Activated naive CD8-positive, alpha-beta T cell treated with anti-CD3 and anti-CD28 coated beads for 36 hours (primary cell): ENCODE measurements around the gene BDNF. TPM values are rescaled to one million over a fixed set of nuclear protein-coding genes. Genes with fewer than 3 reads are reported as not detected.
"Not testable (repeated sequence)": the region's sequence is repeated elsewhere in the genome, so short reads cannot be mapped to it uniquely, and the experiment has no call there.

Source experiments
- DNase-seq: peaks from one replicate; pipeline ENCODE4 v3.0.0; 2021
- H3K27ac Mint-ChIP-seq: one replicate; pipeline ENCODE4 v1.8.0; 2022; ENCODE audit warnings: mild to moderate bottlenecking, moderate library complexity, mixed read lengths
- H3K27me3 Mint-ChIP-seq: one replicate; pipeline ENCODE4 v1.8.0; 2022; ENCODE audit warnings: mild to moderate bottlenecking, mixed read lengths
- H3K36me3 Mint-ChIP-seq: one replicate; pipeline ENCODE4 v1.8.0; 2021; ENCODE audit warnings: mild to moderate bottlenecking, mixed read lengths
- H3K4me1 Mint-ChIP-seq: one replicate; pipeline ENCODE4 v1.8.0; 2021; ENCODE audit warnings: mixed read lengths
- H3K4me3 Mint-ChIP-seq: one replicate; pipeline ENCODE4 v1.8.0; 2022; ENCODE audit warnings: mild to moderate bottlenecking, moderate library complexity, mixed read lengths
- H3K9me3 Mint-ChIP-seq: one replicate; pipeline ENCODE4 v1.8.0; 2022; ENCODE audit warnings: mixed read lengths
- total RNA-seq, 2 experiments: library from RNA; stranded (reverse); gene quantifications; one replicate each; pipeline ENCODE4 v1.2.3, GENCODE V29; 2021

The BDNF gene
- not detected for total RNA-seq

DNA sequence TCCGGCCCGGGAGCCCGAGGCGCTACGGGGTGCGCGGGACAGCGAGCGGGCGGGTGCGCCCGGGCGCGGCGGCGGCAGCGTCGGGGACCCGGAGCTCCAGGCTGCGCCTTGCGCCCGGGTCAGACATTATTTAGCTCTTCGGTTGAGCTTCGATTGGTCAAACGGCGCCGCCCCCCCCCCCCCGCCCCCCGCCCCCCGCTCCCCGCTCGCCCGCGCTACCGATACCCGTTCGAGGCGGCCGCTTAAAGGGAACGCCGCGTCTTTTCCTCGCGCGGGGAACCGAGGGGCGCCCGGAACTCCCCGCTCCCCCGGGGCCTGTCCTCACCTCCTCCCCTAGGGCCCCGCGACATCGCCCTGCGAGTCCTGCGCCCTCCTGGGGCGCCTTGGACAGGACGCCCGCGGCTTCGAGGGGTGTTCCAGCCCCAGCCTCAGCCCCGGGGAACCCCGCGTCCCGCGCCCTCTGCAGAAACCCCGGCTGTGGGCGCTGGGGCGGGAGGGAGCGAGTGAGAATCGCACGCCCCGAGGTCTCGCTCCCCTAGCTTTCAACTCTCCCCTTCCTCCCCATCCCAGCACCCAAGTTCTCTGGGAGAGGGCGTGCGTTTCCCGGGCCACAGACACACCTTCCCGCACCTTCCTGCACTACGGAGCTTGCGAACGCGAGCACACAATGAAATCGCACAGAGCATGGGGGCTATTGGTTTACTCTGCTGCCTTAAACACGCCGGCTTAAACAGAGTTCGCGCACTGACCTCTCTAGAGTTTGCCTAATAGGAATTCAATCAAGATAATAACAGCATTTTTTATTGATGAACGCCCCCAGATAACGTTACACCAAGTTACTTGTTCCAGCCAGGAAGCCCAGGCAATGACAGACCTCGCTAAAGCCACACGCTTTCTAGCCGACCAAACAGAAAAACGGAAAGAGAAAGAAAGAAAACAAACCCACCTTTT, at the start of gene BDNF:
BDNF (minus strand) TSS at position 105 of the 951 bp plus-strand sequence. CDS start 41,891 bp downstream, outside the sequence.
- H3K36me3 Mint-ChIP-seq, result no peaks in the 10 kb centered on the region
- H3K4me3 Mint-ChIP-seq, result peak within 1 kb of the TSS; percentile 78
- peaks cover 76% of the 10 kb centered on the region for H3K27me3 Mint-ChIP-seq
- no peaks in the 10 kb centered on the region for H3K9me3 Mint-ChIP-seq
- no peak for DNase-seq
- peaks cover 25% of the 10 kb centered on the region for H3K4me1 Mint-ChIP-seq
- H3K27ac Mint-ChIP-seq, result no peak within 1 kb of the TSS

DNA sequence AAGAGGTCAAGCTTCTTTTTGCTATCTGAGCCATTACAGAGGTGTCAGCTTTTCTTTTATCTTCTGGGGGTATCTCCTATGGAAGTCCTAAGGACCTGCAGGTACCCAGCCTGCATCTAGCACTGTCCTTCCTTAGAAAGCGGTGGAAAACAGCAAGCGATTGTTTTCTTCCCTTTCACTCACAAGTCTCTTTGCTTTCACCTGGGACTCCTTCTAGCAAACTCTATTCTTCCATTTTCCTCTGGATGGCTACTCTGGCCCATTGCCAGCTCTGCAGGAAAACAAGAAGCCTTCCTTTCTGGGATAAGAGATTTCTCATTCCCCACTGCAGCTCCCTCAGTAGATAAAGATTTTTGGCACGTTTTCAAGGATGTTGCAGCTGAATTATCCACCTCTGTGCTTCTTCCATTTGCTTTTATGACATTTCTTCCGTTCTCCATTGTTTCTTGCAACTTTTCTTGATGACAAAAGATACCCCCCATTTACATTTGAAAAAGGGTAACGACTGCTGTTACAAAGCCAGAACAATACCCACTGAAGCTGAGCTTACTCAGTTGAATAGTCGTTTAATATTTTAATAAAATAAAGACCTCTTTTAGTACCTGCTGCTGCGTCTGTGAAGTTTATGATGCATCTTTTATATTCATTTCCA, 40.2 kb upstream of the BDNF start:
- DNase-seq, result no peak
- H3K4me3 Mint-ChIP-seq, result no peak overlapping the region
- no peak overlapping the region for H3K27ac Mint-ChIP-seq
- peaks cover 2% of the 10 kb centered on the region for H3K9me3 Mint-ChIP-seq
- H3K27me3 Mint-ChIP-seq, result peaks cover 9% of the 10 kb centered on the region
- H3K36me3 Mint-ChIP-seq, result no peaks in the 10 kb centered on the region
- no peaks in the 10 kb centered on the region for H3K4me1 Mint-ChIP-seq

DNA sequence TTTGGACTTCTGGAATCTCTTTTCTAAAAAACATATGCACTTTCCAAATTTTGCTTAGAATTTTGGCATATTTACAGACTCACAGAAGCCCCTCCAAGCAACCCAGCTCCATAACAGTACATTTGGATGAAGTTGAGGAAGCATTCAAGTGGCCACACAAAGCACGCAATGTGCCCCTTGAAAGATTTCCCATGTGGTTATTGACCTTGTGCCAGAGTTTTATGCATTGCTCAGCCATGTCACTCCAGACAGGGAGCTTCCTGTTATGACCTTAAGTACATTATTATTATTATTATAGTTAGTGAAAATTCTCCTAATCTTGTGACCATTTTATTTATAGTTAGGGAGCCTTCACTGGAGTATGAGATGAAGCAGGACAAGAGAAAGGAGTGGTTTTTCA, 35.0 kb upstream of the BDNF start:
- no peak for DNase-seq
- Mint-ChIP-seq H3K36me3 (no peaks in the 10 kb centered on the region), H3K4me3 (no peak overlapping the region), H3K27ac (no peak overlapping the region), H3K27me3 (peaks cover 9% of the 10 kb centered on the region), H3K4me1 (no peaks in the 10 kb centered on the region), H3K9me3 (peaks cover 2% of the 10 kb centered on the region)

DNA sequence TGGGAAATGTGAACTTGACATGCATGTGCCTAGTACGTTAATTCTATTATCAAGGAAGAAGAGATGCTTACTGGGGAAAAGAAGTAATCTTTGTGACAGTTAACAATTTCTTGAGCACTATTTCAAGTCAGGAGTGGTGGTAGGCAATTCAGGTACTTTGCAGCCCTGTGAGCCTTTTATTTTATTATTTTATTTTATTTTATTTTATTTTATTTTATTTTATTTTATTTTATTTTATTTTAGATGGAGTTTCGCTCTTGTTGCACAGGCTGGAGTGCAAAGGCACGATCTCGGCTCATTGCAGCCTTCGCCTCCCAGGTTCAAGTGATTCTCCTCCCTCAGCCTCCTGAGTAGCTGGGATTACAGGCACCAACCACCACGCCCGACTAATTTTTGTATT, 31.5 kb upstream of the BDNF start:
- not testable (repeated sequence) for DNase-seq, H3K36me3 Mint-ChIP-seq, H3K4me1 Mint-ChIP-seq, H3K4me3 Mint-ChIP-seq, H3K27me3 Mint-ChIP-seq, H3K9me3 Mint-ChIP-seq, H3K27ac Mint-ChIP-seq

DNA sequence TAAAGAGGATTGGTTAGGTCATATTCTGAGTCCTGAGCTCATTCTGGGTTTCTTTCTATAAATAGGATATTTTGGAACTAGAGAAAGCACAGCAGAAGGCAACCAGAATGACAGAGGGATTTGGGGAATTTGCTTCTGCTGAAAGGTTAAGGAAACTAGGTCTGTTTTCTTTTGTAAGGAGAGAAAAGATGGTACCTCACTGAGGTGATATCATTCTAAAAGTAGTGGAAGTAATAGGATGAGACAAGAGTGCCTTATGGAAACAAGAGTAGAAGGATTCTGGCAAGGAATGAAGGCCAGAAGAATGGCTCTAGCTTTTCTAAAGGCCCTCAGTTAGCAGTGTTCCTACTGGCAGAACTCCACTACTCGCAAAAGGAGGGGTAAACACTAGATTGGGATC, 26.7 kb upstream of the BDNF start:
- Mint-ChIP-seq H3K4me1 (peaks cover 5% of the 10 kb centered on the region), H3K36me3 (no peaks in the 10 kb centered on the region), H3K27ac (no peak overlapping the region), H3K9me3 (no peaks in the 10 kb centered on the region), H3K4me3 (no peak overlapping the region), H3K27me3 (peaks cover 23% of the 10 kb centered on the region)
- DNase-seq, result no peak

DNA sequence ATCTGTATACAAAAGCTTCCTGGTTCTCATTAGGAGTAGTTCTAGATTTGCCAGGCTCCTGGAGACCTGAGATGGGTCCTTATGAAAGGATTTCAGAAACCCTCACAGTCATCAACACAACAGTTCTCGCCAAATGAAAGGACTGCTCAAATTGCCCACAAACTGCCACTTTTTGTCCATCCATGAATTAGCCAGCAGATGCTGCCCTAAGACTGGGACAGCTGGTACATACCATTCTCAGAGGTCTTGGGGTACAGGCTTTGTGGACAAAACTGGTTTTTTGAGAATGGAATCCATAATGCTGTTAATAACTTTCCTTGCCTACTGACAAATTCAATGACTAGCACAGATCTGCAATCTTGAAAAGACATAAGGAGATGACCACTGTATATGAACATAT, 23.4 kb upstream of the BDNF start:
- peaks cover 56% of the 10 kb centered on the region for H3K27me3 Mint-ChIP-seq
- H3K9me3 Mint-ChIP-seq, result peaks cover 16% of the 10 kb centered on the region
- no peak for DNase-seq
- H3K36me3 Mint-ChIP-seq, result peaks cover 3% of the 10 kb centered on the region
- H3K4me3 Mint-ChIP-seq, result no peak overlapping the region
- no peak overlapping the region for H3K27ac Mint-ChIP-seq
- H3K4me1 Mint-ChIP-seq, result peaks cover 8% of the 10 kb centered on the region

DNA sequence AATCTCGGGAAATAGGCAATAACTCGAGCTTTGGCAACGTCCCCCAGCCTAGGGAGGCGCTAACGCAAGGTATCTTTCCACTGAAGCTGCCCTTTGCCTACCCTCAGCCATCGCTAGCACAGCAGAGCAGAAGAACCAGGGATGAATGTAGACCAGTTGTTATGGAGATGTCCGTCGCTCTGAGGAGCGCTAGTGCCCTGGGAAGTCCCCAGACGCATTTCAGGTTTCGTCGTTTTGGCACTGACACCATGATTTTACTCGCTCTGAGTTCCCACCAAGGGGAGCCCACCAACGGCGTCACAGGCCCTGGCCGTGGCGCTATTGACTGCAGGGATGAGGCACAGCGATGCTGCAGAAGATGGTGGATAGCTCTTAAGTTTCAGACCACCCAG, 22.7 kb upstream of the BDNF start:
- peaks cover 11% of the 10 kb centered on the region for H3K4me1 Mint-ChIP-seq
- H3K36me3 Mint-ChIP-seq, result peaks cover 3% of the 10 kb centered on the region
- peaks cover 16% of the 10 kb centered on the region for H3K9me3 Mint-ChIP-seq
- peaks cover 63% of the 10 kb centered on the region for H3K27me3 Mint-ChIP-seq
- no peak overlapping the region for H3K27ac Mint-ChIP-seq
- H3K4me3 Mint-ChIP-seq, result no peak overlapping the region
- DNase-seq, result no peak

DNA sequence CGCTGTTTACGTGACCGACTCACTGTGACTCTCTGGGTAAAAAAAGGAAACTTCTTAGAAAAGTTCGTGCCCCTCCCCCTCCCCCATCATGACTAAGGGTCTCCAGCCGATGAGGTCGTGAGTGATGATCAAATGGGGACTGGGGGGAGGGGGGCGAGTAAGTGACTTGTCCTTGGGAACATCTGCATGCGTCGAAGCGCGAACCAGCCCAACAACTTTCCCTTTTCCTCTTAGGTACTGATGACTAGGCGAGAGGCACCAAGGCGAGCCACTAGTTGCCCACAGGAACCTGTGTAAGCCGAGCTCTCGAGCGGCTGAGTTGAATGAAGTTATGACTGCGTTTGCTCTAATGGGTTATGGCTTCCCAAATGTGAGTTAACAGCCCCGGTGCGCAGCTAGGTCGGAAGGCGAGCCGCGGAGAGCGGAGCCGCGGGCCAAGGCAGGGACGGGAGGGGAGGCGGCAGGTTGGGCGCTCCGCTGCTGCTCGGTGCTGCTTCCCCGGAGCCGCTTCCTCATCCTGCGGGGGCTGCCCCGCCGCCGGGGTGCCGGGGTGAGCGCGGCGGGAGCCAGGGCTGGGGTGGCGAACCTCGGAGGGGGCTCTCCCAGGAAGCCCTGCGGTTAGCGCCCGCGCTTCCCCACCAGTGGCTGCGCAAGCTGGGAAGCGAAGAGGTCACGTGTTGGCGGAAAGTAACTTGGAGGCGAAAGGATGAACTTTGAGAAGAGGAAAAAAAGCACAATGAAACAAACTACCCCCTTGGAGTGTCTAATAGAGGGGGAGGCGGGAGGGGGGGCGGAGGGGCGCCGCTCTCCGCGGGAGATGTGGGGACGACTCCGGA, 22.1 kb upstream of the BDNF start:
- Mint-ChIP-seq H3K4me1 (peaks cover 12% of the 10 kb centered on the region), H3K36me3 (peaks cover 3% of the 10 kb centered on the region), H3K4me3 (peak overlapping the region; percentile 50), H3K27ac (no peak overlapping the region), H3K9me3 (peaks cover 17% of the 10 kb centered on the region), H3K27me3 (peaks cover 69% of the 10 kb centered on the region)
- DNase-seq, result no peak

DNA sequence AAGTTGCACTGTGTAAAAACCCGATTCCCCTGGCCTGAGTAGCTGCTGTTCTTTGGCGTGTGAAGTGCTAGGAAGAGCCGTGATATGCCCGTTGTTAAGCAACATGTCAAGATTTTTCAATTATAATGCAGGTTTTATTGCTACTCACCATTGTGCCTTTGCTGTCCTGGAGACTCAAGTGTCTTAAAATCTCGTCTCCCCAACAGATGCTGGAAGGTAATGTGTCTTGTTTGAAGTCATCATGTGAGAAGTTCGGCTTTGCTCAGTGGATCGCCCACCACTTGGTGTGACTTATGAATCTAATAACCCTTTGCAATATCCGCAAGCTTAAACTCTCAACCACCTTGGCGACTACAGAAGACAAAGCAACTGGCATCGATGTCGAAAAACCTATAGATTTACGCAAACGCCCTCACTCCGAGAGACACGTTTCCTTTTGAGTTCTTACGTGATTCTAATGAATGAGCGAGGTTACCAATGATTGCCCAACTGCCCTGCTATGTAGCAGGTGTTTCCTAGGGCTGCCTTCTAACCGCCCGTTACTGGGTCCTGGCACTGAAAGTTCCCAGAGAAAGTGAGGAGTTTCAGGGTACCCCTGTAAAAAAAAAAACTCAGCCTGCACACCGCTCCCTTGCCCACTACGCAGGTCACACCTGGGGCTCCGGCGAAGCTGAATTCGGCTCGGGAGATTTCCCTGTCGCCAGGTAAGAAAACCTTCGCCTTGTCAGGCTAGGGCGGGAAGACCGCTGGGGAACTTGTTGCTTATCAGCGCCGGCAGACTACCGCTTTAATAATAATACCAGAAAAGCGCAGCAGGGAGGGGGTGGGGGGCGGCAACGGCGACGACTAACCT, 21.2 kb upstream of the BDNF start:
- Mint-ChIP-seq H3K4me1 (peaks cover 12% of the 10 kb centered on the region), H3K4me3 (peak overlapping the region; percentile 50), H3K27ac (no peak overlapping the region), H3K36me3 (peaks cover 3% of the 10 kb centered on the region), H3K27me3 (peaks cover 77% of the 10 kb centered on the region), H3K9me3 (peaks cover 17% of the 10 kb centered on the region)
- DNase-seq, result no peak

DNA sequence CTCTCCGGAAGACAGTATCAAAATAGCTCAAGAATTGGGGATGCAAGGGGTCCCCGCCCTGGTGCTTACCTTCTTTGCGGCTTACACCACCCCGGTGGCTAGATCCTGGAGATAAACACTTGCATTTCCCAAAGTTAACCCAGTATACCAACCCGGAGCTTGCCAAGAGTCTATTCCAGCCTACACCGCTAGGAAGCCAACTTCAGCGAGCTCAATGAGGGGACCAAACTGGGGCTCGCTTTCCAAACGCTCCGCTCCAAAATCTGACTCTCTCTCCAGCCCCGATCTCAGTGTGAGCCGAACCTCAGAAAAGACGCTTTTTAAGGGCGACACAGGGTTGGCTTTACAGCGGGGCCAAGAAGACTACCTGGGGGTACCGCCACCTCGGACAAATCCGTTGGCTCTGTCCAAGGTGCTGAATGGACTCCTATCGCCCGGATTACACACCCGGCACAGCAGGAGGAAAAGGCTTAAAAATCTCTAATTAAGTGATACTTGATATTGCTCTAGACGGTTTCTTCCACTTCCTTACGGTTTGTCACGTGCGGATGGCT, 20.1 kb upstream of the BDNF start:
- no peak overlapping the region for H3K4me3 Mint-ChIP-seq
- DNase-seq, result no peak
- peaks cover 12% of the 10 kb centered on the region for H3K4me1 Mint-ChIP-seq
- H3K27me3 Mint-ChIP-seq, result peaks cover 82% of the 10 kb centered on the region
- no peak overlapping the region for H3K27ac Mint-ChIP-seq
- peaks cover 17% of the 10 kb centered on the region for H3K9me3 Mint-ChIP-seq
- H3K36me3 Mint-ChIP-seq, result peaks cover 3% of the 10 kb centered on the region

DNA sequence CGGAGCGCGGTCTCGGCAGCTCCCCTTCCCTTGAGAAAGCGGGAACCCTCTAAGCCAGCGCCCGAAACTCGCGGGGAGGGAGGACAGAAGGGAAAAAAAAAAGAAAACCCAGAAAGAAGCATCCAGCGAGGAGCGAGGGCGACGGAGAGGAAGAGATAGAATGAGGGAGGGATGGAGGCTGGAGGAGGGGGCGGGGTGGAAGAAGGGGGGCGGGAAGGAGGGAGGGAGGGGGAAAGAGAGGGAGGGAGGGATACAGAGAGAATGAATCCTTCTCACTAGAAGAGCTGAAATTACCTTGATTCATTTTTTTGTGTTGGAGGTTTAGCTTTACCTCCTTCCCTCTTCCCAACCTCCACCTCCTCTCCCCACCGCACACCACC, 19.3 kb upstream of the BDNF start:
- Mint-ChIP-seq H3K27ac (no peak overlapping the region), H3K36me3 (peaks cover 3% of the 10 kb centered on the region)

DNA sequence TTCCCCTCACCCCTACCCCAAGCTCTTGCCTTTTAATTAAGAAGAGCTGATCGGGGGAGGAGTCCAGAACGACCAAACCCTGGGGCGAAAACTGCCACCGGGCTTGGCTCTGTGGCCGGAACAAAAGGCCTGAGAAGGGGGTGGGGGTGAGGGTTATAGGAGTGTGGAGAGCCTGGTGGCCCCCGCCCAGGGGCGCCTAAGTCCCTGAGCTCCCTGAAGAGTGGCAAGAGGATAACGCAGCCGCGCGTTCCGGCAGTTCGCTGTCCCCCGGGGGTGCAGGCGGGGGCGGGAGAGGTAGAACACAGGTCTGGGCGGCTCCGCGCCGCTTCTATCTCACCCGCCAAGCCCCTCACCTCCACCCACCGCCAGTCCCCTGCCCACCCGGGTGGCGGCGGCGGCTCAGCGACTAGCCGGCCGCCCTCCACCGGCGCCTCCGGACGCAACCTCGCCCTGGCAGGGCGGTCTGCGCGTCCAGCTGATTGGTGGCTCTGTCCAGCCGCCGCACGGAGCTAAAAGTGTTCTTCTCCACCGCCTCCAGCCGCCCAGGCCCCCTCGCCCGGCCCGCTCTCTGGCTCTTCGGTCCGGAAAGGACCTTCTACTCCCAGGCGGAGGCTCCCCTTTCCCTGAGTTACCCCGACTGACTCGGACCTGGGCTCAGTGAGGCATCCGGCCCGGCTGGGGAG, 18.7 kb upstream of the BDNF start:
- DNase-seq, result no peak
- Mint-ChIP-seq H3K4me1 (peaks cover 12% of the 10 kb centered on the region), H3K27me3 (peaks cover 89% of the 10 kb centered on the region), H3K9me3 (peaks cover 17% of the 10 kb centered on the region), H3K4me3 (peak overlapping the region; percentile 25), H3K27ac (no peak overlapping the region), H3K36me3 (peaks cover 3% of the 10 kb centered on the region)

More for the DNA sequence above, 19.3 kb upstream of the BDNF start:
- DNase-seq, result no peak
- peaks cover 89% of the 10 kb centered on the region for H3K27me3 Mint-ChIP-seq
- H3K9me3 Mint-ChIP-seq, result peaks cover 17% of the 10 kb centered on the region
- H3K4me3 Mint-ChIP-seq, result no peak overlapping the region
- peaks cover 12% of the 10 kb centered on the region for H3K4me1 Mint-ChIP-seq

DNA sequence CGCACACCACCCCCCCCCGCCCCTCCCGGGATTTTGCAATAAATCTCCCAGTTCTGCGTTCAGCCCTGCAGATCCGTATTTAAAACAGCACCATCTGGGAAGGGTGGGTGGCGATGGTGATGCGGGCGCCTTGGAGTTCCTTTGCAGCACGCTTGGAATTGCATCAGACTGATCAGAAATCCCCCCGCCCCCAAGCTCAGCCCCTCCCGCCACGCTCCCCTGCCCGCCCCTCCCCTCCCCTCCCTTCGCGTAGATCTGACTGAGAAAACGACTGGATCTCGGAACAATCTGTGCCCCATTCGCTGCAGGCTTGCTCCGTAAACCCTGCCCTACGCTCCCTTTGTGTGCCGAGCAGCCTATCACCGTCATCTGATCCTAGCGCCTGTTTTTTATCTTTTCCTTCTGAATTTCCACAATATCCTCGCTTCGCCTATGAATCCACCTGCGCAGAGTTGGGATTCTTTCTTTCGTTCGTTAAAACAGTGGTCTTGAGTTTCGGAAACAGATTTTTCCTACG, 18.1 kb upstream of the BDNF start:
- Mint-ChIP-seq H3K36me3 (peaks cover 3% of the 10 kb centered on the region), H3K4me3 (peak overlapping the region; percentile 25), H3K27ac (no peak overlapping the region)

More for the DNA sequence above, 18.1 kb upstream of the BDNF start:
- Mint-ChIP-seq H3K27me3 (peaks cover 83% of the 10 kb centered on the region), H3K9me3 (peaks cover 17% of the 10 kb centered on the region), H3K4me1 (peaks cover 12% of the 10 kb centered on the region)
- no peak for DNase-seq
